LoVo (cell line): Measurements from ENCODE around the gene CEP131.
"Not testable (repeated sequence)": the region's sequence is repeated elsewhere in the genome, so short reads cannot be mapped to it uniquely, and the experiment has no call there.

Experiments
- DNase-seq: peaks from one replicate; pipeline ENCODE4 v3.0.0-alpha.2; 2016; ENCODE audit warnings: low spot score

CEP131 gene

GRCh38 chr17:81151278-81151677 lies 71.5 kb downstream of the CEP131 start:
- DNase-seq = no peak

- no peak for DNase-seq
These were observed 72.2 kb downstream of the CEP131 start for GRCh38 chr17:81150377-81151077.

GRCh38 chr17:81148986-81149533 lies 73.7 kb downstream of the CEP131 start:
- no peak for DNase-seq

- DNase-seq = no peak
These were observed 74.2 kb downstream of the CEP131 start for GRCh38 chr17:81148571-81148970.

- DNase-seq = no peak
These were observed 75.1 kb downstream of the CEP131 start for GRCh38 chr17:81147701-81148100.

- DNase-seq = not testable (repeated sequence)
These were observed 76.6 kb downstream of the CEP131 start for GRCh38 chr17:81146208-81146607.

- no peak for DNase-seq
These were observed 78.4 kb downstream of the CEP131 start for GRCh38 chr17:81144423-81144781.

- no peak for DNase-seq
These were observed 78.9 kb downstream of the CEP131 start for GRCh38 chr17:81143717-81144422.

- DNase-seq = no peak
These were observed 79.6 kb downstream of the CEP131 start for GRCh38 chr17:81143200-81143527.

GRCh38 chr17:81142301-81143199 lies 80.2 kb downstream of the CEP131 start:
- peak; percentile 77 for DNase-seq

- DNase-seq = no peak
These were observed 82.1 kb downstream of the CEP131 start for GRCh38 chr17:81140695-81141094.

GRCh38 chr17:81140018-81140417 lies 82.7 kb downstream of the CEP131 start:
- no peak for DNase-seq
